Measurements from ENCODE around the gene TUBA3E. TPM values are rescaled to one million over a fixed set of nuclear protein-coding genes. Genes with fewer than 3 reads are reported as not detected.
A peak's percentile ranks its signal among the peaks of the same experiment; 100 is the strongest.

TUBA3E gene
- total and polyA plus RNA-seq, 2 of the 13 experiments (the other 11 are each of a cell fraction or from before 2014, with no cell fraction given) = not detected

GRCh38 chr2:130181325-130181879 lies 16.8 kb downstream of the TUBA3E start, which contains the start of gene SMPD4 (continued):
- TF ChIP-seq GATA4 (IDR thresholded peaks at IDR 0.05; ENCODE audit: borderline replicate concordance, low read depth) (no peak), CREB3 (CRISPR knock-in tag; IDR thresholded peaks at IDR 0.05) (no peak), FOXO1 (CRISPR knock-in tag; IDR thresholded peaks at IDR 0.05) (peak; percentile 21; the same call in 1 of the 2 replicates), MTA3 (CRISPR knock-in tag; IDR thresholded peaks at IDR 0.05) (no peak), ARHGAP35 (CRISPR knock-in tag; IDR thresholded peaks at IDR 0.05; ENCODE audit: borderline replicate concordance) (peak; percentile 93), GATAD2A (CRISPR knock-in tag; IDR thresholded peaks at IDR 0.05) (no peak), ATAD3A (CRISPR knock-in tag; IDR thresholded peaks at IDR 0.05) (no peak), PATZ1 (CRISPR knock-in tag; IDR thresholded peaks at IDR 0.05) (no peak), CREB1 (IDR thresholded peaks at IDR 0.05) (peak; percentile 93), CREB1 (CRISPR knock-in tag; IDR thresholded peaks at IDR 0.05) (peak; percentile 99), ZNF781 (CRISPR knock-in tag; IDR thresholded peaks at IDR 0.05; ENCODE audit: borderline replicate concordance, not compliant biosample characterization) (no peak), NBN (conservative IDR thresholded peaks at IDR 0.05) (no peak), PHF8 (CRISPR knock-in tag; IDR thresholded peaks at IDR 0.05) (peak; percentile 86), ZNF704 (CRISPR knock-in tag; IDR thresholded peaks at IDR 0.05; ENCODE audit: borderline replicate concordance) (no peak; the same call in 1 of the 2 replicates), HIC2 (CRISPR knock-in tag; IDR thresholded peaks at IDR 0.05; ENCODE audit: low read depth) (peak; percentile 13; the same call in 1 of the 2 replicates), RFX1 (IDR thresholded peaks at IDR 0.05) (no peak), XBP1 (CRISPR knock-in tag; IDR thresholded peaks at IDR 0.05) (no peak), ZNF232 (CRISPR knock-in tag; IDR thresholded peaks at IDR 0.05; ENCODE audit: borderline replicate concordance) (no peak), AFF4 (CRISPR knock-in tag; IDR thresholded peaks at IDR 0.05) (no peak)

Data from HepG2 (cell line).